Large intestine (tissue), 3 donors: ENCODE results near the gene LITAFD. TPM values are rescaled to one million over a fixed set of nuclear protein-coding genes. Genes with fewer than 3 reads are reported as not detected.
A peak's percentile ranks its signal among the peaks of the same experiment; 100 is the strongest.

Experiments
- DNase-seq, 2 donors: peaks; one replicate each; pipeline versions ENCODE4 v3.0.0 to v3.0.0-alpha.2; 2013
- H3K27ac ChIP-seq: one replicate; pipeline ENCODE4 v1.5.1; 2013; ENCODE audit warnings: low read length
- H3K27me3 ChIP-seq: 2 replicates; pipeline ENCODE4 v1.6.1; 2013; ENCODE audit warnings: low read length; ENCODE audit not compliant: control insufficient read depth, insufficient read depth
- H3K36me3 ChIP-seq: 2 replicates; pipeline ENCODE4 v1.6.1; 2013; ENCODE audit warnings: low read length; ENCODE audit not compliant: control insufficient read depth, insufficient read depth
- H3K4me1 ChIP-seq: one replicate; pipeline ENCODE4 v1.6.1; 2013; ENCODE audit warnings: low read length; ENCODE audit not compliant: control insufficient read depth, insufficient read depth
- H3K4me3 ChIP-seq: one replicate; pipeline ENCODE4 v1.5.1; 2013; ENCODE audit warnings: low read length
- H3K9me3 ChIP-seq: one replicate; pipeline ENCODE4 v1.6.1; 2013; ENCODE audit warnings: mild to moderate bottlenecking, low read depth, low read length, moderate library complexity; ENCODE audit not compliant: control insufficient read depth
- whole genome bisulfite sequencing: methylation state at CpG from one replicate; pipeline ENCODE4 v1.1.5; 2013; ENCODE audit warnings: low lambda C conversion rate; ENCODE audit not compliant: insufficient coverage; 5-methylcytosine and 5-hydroxymethylcytosine counted together
- polyA plus RNA-seq: library from polyadenylated mRNA; unstranded; fragments of 120-200 nt; gene quantifications from one replicate; pipeline ENCODE4 v1.2.1, GENCODE V29; 2013

The LITAFD gene
- polyA plus RNA-seq, 1 donor, result 1.8 TPM

DNA sequence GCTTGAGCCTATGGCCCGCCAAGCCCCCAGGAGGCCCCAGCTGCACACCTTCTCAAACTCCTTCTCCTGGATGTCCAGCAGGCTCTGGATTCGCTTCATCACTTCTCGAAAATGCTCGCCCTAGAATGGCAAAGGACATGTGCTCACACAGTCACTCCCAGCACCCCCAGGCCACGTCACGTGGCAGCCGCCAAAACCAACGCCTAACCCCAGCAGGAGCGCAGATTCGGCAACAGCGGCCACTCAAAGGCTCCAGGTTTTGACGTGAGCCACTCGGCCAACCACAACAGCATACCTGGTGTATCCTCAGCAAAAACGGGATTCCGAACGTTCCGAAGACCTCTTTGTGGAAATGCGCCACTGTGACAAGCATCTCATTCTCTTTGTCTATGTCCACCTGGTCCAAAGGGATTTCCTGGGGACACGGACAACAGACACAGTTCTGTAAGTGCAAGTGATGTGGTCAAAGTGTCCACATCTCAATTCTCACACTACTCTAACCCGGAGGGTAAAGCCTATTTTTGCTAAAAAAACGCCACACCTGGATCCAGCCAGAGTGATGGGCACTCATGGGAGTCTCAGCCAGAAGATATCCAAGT lies 12.7 kb downstream of the LITAFD start:
- no peaks in the 10 kb centered on the region for H3K9me3 ChIP-seq
- no peak overlapping the region for H3K4me3 ChIP-seq
- WGBS, result no CpG with 5 or more reads among the region's 21 CpGs
- no peak for DNase-seq
- H3K36me3 ChIP-seq, result peaks cover 95% of the 10 kb centered on the region
- no peaks in the 10 kb centered on the region for H3K4me1 ChIP-seq
- no peak overlapping the region for H3K27ac ChIP-seq
- H3K27me3 ChIP-seq, result no peaks in the 10 kb centered on the region

GRCh38 chr16:8898660-8899318 lies 16.6 kb downstream of the LITAFD start:
- H3K4me1 ChIP-seq, result no peaks in the 10 kb centered on the region
- H3K36me3 ChIP-seq, result peaks cover 98% of the 10 kb centered on the region
- no peak overlapping the region for H3K27ac ChIP-seq
- H3K27me3 ChIP-seq, result no peaks in the 10 kb centered on the region
- DNase-seq, result no peak
- no CpG with 5 or more reads among the region's 3 CpGs for WGBS
- H3K9me3 ChIP-seq, result no peaks in the 10 kb centered on the region
- no peak overlapping the region for H3K4me3 ChIP-seq

DNA sequence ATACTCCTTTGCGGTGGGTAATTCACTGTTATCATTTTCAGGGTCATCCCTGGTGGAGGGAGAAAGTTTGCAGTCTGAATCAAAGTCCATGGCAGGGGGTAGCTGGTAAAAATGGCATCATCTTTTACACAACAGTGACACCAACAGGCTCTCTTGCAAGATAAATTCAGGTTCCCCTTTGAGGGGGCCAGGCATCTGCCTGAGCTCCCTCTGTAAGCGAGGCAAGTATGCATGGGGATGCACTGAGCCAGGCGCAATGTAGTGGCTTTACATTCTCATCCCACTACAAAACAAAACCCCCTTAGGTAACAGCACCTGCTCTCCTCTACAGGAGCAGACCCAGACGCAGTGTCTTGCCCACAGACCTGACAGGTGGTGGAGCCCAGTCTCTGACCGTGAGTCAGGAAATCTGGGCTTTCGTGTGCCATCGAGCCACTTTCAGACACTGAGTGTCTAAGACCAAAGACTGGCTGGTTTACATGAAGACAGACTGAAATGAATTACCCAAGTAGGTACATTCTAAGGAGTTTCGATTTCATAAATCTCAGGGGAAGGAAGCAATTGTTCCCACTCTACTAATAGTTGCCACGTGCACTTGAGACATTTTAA lies 17.7 kb downstream of the LITAFD start:
- H3K27me3 ChIP-seq, result no peaks in the 10 kb centered on the region
- H3K27ac ChIP-seq, result no peak overlapping the region
- no peak for DNase-seq
- peaks cover 97% of the 10 kb centered on the region for H3K36me3 ChIP-seq
- WGBS, result no CpG with 5 or more reads among the region's 9 CpGs
- H3K9me3 ChIP-seq, result no peaks in the 10 kb centered on the region
- no peaks in the 10 kb centered on the region for H3K4me1 ChIP-seq
- H3K4me3 ChIP-seq, result no peak overlapping the region

DNA sequence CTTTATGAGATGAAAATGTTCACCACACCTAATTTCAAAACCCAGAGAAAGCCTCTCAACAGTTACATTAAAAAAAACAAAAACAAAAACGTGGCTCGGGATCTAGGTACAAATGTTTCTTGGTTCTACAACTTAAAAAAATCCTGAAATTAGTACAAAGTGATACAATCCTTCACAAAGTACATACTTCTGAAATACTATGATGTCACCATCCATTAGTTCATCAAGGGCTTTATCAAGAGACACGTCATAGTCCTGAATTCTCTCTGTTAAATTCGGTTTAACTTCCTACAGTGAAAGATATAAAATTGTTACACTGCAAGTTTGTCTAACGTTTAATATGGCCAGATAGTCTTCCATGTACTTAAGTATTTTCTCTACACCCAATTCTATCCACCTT lies 18.2 kb downstream of the LITAFD start:
- H3K4me3 ChIP-seq, result no peak overlapping the region
- DNase-seq, result no peak
- H3K9me3 ChIP-seq, result no peaks in the 10 kb centered on the region
- 94% methylated on average over 4 of the region's 5 CpGs for WGBS
- peaks cover 97% of the 10 kb centered on the region for H3K36me3 ChIP-seq
- H3K27me3 ChIP-seq, result no peaks in the 10 kb centered on the region
- H3K4me1 ChIP-seq, result no peaks in the 10 kb centered on the region
- no peak overlapping the region for H3K27ac ChIP-seq

GRCh38 chr16:8901320-8901861 lies 19.2 kb downstream of the LITAFD start:
- no peaks in the 10 kb centered on the region for H3K27me3 ChIP-seq
- no peaks in the 10 kb centered on the region for H3K4me1 ChIP-seq
- peaks cover 97% of the 10 kb centered on the region for H3K36me3 ChIP-seq
- no peak for DNase-seq
- no peak overlapping the region for H3K4me3 ChIP-seq
- no peak overlapping the region for H3K27ac ChIP-seq
- WGBS, result no CpG with 5 or more reads among the region's 13 CpGs
- no peaks in the 10 kb centered on the region for H3K9me3 ChIP-seq

DNA sequence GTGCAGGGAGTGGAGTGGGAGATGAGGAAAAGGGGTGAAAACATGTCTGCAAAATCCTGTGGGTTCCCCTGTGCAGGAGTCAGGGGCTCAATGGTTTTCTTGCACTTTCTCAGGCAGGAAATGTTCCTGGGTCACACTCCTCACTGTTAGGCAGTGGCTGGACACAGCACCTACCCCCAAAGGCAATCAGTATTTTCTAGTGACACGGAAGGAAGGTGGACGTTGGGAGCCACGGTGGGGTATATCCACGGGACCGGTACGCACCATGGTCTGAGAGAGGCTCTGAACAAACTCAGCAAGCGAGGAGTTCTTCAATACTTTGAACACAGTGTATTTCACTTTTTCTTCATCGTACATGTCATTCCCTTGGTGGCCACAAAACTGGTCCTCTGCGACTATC lies 20.9 kb downstream of the LITAFD start:
- Histone ChIP-seq H3K27me3 (no peaks in the 10 kb centered on the region), H3K36me3 (peaks cover 97% of the 10 kb centered on the region), H3K4me1 (peaks cover 2% of the 10 kb centered on the region), H3K27ac (no peak overlapping the region), H3K9me3 (no peaks in the 10 kb centered on the region), H3K4me3 (no peak overlapping the region)
- 100% methylated on average over 2 of the region's 9 CpGs for WGBS
- no peak for DNase-seq

DNA sequence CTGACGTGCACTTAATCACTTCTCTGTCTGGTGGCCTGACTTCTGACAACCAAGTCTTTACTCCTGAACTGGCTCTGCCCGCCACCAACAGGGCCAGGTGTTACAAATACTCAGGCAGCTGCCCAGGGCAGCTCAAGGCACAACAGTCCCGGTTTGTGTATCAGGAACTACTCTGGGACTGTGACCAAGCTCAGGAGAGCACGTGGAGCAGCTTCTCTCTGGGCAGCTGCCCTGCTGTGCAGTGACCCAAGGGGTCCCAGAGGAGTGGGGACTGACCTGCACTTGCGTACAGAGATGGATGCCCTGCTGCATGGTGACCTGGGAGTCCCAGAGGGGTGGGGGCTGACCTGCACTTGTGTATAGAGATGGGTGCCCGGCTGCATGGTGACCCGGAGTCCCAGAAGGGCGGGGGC lies 21.9 kb downstream of the LITAFD start:
- DNase-seq, result no peak
- WGBS, result no CpG with 5 or more reads among the region's 8 CpGs
- Histone ChIP-seq H3K36me3 (peaks cover 97% of the 10 kb centered on the region), H3K4me3 (no peak overlapping the region), H3K27ac (no peak overlapping the region), H3K4me1 (peaks cover 11% of the 10 kb centered on the region), H3K9me3 (no peaks in the 10 kb centered on the region), H3K27me3 (no peaks in the 10 kb centered on the region)

GRCh38 chr16:8905168-8905762 lies 23.1 kb downstream of the LITAFD start:
- whole genome bisulfite sequencing, result 52% methylated on average over 2 of the region's 13 CpGs

DNA sequence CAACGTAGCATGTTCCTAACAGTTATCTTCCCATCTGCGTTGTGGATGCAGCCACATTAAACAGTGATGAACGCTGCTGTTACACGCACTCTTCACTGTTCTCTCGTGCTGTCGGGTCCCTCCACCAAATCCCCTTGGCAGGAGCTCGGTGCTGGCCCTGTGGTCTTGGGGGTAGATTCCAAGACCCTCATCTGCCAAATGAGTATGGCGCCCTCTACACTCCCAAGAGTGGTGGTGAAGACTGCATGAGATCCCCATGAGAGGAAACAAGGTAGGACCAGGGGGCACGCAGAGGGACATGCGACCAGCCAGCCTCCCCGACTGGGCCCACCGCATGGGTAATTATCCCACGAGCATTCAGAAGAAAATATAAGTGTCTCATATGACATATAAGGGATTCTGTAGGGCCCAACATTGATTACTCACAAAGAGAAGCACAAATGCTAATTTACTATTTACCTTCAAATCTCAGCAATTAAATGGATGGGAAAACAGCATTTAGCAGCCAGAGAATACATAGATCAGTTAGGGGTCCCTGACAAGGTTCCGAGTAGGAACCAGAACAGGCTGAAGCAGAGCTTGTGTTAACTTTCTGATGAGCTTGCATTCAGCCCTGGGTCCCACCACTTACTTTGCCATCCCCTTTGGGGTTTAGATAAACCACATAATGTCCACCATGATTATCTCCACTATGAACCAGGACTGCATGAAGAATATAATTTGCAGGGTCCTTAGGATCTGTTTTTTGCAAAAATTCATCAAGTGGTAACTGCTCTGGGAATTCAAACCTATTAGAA lies 23.8 kb downstream of the LITAFD start:
- 100% methylated on average over 1 of the region's 14 CpGs for WGBS
- peaks cover 28% of the 10 kb centered on the region for H3K4me1 ChIP-seq
- H3K4me3 ChIP-seq, result no peak overlapping the region
- H3K36me3 ChIP-seq, result peaks cover 96% of the 10 kb centered on the region
- H3K27me3 ChIP-seq, result no peaks in the 10 kb centered on the region
- no peak overlapping the region for H3K27ac ChIP-seq
- no peak for DNase-seq
- no peaks in the 10 kb centered on the region for H3K9me3 ChIP-seq

More at GRCh38 chr16:8905168-8905762, 23.1 kb downstream of the LITAFD start:
- peak in 1 of 2 donors; percentile 32 for DNase-seq
- Histone ChIP-seq H3K27me3 (no peaks in the 10 kb centered on the region), H3K36me3 (peaks cover 95% of the 10 kb centered on the region), H3K4me3 (no peak overlapping the region), H3K9me3 (no peaks in the 10 kb centered on the region), H3K27ac (no peak overlapping the region), H3K4me1 (peaks cover 21% of the 10 kb centered on the region)

DNA sequence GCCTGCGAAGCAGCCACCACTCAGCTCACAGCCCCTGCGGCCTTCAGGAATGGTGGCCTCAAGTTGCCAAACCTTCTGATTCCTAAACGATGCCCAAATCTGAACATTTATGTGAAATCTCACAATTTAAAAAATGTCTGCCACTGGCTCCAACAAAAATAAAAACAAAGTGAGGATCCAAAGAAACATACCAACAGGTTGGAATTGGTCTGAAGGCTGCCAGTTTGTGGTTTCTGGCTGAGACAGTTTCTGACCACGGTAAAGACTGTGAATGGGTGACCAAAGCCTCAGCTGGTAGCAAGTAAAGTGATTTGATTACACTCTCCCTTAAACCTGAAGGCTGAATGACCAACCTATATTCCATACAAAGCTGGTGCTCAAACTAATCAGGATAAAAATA lies 24.9 kb downstream of the LITAFD start:
- no CpG with 5 or more reads among the region's 4 CpGs for WGBS
- peaks cover 89% of the 10 kb centered on the region for H3K36me3 ChIP-seq

More for the DNA sequence above, 24.9 kb downstream of the LITAFD start:
- Histone ChIP-seq H3K4me1 (peaks cover 36% of the 10 kb centered on the region), H3K27ac (no peak overlapping the region), H3K9me3 (no peaks in the 10 kb centered on the region), H3K27me3 (no peaks in the 10 kb centered on the region), H3K4me3 (no peak overlapping the region)
- no peak for DNase-seq
